ENCODE data around the gene RSPO3.

- TF ChIP-seq, protein P1, sequence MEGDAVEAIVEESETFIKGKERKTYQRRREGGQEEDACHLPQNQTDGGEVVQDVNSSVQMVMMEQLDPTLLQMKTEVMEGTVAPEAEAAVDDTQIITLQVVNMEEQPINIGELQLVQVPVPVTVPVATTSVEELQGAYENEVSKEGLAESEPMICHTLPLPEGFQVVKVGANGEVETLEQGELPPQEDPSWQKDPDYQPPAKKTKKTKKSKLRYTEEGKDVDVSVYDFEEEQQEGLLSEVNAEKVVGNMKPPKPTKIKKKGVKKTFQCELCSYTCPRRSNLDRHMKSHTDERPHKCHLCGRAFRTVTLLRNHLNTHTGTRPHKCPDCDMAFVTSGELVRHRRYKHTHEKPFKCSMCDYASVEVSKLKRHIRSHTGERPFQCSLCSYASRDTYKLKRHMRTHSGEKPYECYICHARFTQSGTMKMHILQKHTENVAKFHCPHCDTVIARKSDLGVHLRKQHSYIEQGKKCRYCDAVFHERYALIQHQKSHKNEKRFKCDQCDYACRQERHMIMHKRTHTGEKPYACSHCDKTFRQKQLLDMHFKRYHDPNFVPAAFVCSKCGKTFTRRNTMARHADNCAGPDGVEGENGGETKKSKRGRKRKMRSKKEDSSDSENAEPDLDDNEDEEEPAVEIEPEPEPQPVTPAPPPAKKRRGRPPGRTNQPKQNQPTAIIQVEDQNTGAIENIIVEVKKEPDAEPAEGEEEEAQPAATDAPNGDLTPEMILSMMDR (IDR thresholded peaks at IDR 0.05), result no peak
- TF ChIP-seq POLR2A (IDR thresholded peaks at IDR 0.05), result no peak
Measured at GRCh38 chr6:127134136-127134535, 15.7 kb downstream of the RSPO3 start.

All from Peyer's patch (tissue), 4 donors.